HepG2 (cell line): ENCODE results near the gene DNAH9. TPM values are rescaled to one million over a fixed set of nuclear protein-coding genes. Genes with fewer than 3 reads are reported as not detected.

Experiments
- ARHGAP35 ChIP-seq: sonication (generic); formaldehyde crosslinking; IDR thresholded peaks from 2 replicates; pipeline ENCODE4 v1.9.0; 2022; ENCODE audit warnings: mild to moderate bottlenecking, inconsistent platforms, moderate library complexity, missing genetic modification reagents, borderline replicate concordance
- ARID4A ChIP-seq: sonication (generic); formaldehyde crosslinking; IDR thresholded peaks from 2 replicates; pipeline ENCODE4 v1.5.0; 2020; ENCODE audit warnings: mild to moderate bottlenecking, missing genetic modification reagents, borderline replicate concordance
- CREB1 ChIP-seq, 2 experiments: fragments of 450-650 bp in 1 of 2; IDR thresholded peaks; 2 replicates each; pipeline ENCODE4 v1.6.1; 2016 to 2017; ENCODE audit warnings: control low read depth in 1 of 2, mild to moderate bottlenecking in 1 of 2, missing compliant biosample characterization in 1 of 2, missing genetic modification characterization in 1 of 2
- CREBL2 ChIP-seq: sonication (generic); formaldehyde crosslinking; IDR thresholded peaks from 2 replicates; pipeline ENCODE4 v1.8.1; 2023; ENCODE audit warnings: missing genetic modification reagents, mild to moderate bottlenecking, borderline replicate concordance
- HOXA9 ChIP-seq: sonication (generic); formaldehyde crosslinking; IDR thresholded peaks from 2 replicates; pipeline ENCODE4 v1.8.1; 2022; ENCODE audit warnings: missing genetic modification reagents, mild to moderate bottlenecking, moderate library complexity, borderline replicate concordance
- ISX ChIP-seq: sonication (generic); formaldehyde crosslinking; conservative IDR thresholded peaks from 2 replicates; pipeline ENCODE4 v1.5.0; 2020; ENCODE audit warnings: missing genetic modification reagents
- NFYB ChIP-seq: sonication (generic); formaldehyde crosslinking; IDR thresholded peaks from 2 replicates; pipeline ENCODE4 v1.4.0; 2020; ENCODE audit warnings: missing genetic modification reagents
- PHF8 ChIP-seq: sonication (generic); formaldehyde crosslinking; IDR thresholded peaks from 2 replicates; pipeline ENCODE4 v1.5.0; 2020; ENCODE audit warnings: missing genetic modification reagents
- SP140L ChIP-seq: sonication (generic); formaldehyde crosslinking; IDR thresholded peaks from 2 replicates; pipeline ENCODE4 v1.4.0; 2020; ENCODE audit warnings: missing genetic modification reagents, borderline replicate concordance
- SRSF1 ChIP-seq: fragments of 200-400 bp; formaldehyde crosslinking; optimal IDR thresholded peaks from 2 replicates; pipeline ENCODE3; 2017; ENCODE audit warnings: mild to moderate bottlenecking, low read depth, low read length, moderate library complexity
- ZNF430 ChIP-seq: sonication (generic); formaldehyde crosslinking; IDR thresholded peaks from 2 replicates; pipeline ENCODE4 v1.9.0; 2021; ENCODE audit warnings: mild to moderate bottlenecking, missing genetic modification reagents
- ZNF543 ChIP-seq: sonication (generic); formaldehyde crosslinking; IDR thresholded peaks from 2 replicates; pipeline ENCODE4 v1.4.0; 2020; ENCODE audit warnings: mild to moderate bottlenecking, missing genetic modification reagents
- ZNF746 ChIP-seq: sonication (generic); formaldehyde crosslinking; IDR thresholded peaks from 2 replicates; pipeline ENCODE4 v1.8.0; 2022; ENCODE audit warnings: mild to moderate bottlenecking, missing genetic modification reagents
- ZNF747 ChIP-seq: sonication (generic); formaldehyde crosslinking; IDR thresholded peaks from 2 replicates; pipeline ENCODE4 v1.8.1; 2023; ENCODE audit warnings: missing genetic modification reagents, mild to moderate bottlenecking, borderline replicate concordance
- ZNF790 ChIP-seq: sonication (generic); formaldehyde crosslinking; IDR thresholded peaks from 2 replicates; pipeline ENCODE4 v1.8.0; 2022; ENCODE audit warnings: missing genetic modification reagents, mild to moderate bottlenecking, borderline replicate concordance
- polyA plus RNA-seq, 8 experiments: library from polyadenylated mRNA; depleted of rRNA in 3 of 8; stranded (reverse) in 7 of 8; unstranded in 1 of 8; fragments of >200 nt; fragmentation: Illumina TruSeq in 4 of 8; extraction: Trizol in 4 of 8; gene quantifications; 2 replicates each; pipeline versions ENCODE4 v1.2.1 to v1.2.3, GENCODE V29; 2011 to 2016; ENCODE audit warnings: low read depth in 4 of 8, missing spikeins in 1 of 8, mixed read lengths in 1 of 8; ENCODE audit not compliant: insufficient read depth in 1 of 8
- total RNA-seq, 5 experiments: library from RNA; depleted of rRNA; stranded (reverse); fragments of >200 nt; fragmentation: Illumina TruSeq; extraction: Trizol; gene quantifications; 2 replicates each; pipeline ENCODE4 v1.2.3, GENCODE V29; 2016; ENCODE audit warnings: low read depth in 1 of 5
- TF ChIP-seq, protein P1 (sequence below): sonication (generic); formaldehyde crosslinking; IDR thresholded peaks from 2 replicates; pipeline ENCODE4 v1.4.0; 2020; ENCODE audit warnings: mild to moderate bottlenecking, missing genetic modification reagents, borderline replicate concordance
- TF ChIP-seq, protein P2 (sequence below): sonication (generic); formaldehyde crosslinking; IDR thresholded peaks from 2 replicates; pipeline ENCODE4 v1.4.0; 2020; ENCODE audit warnings: missing genetic modification reagents, mild to moderate bottlenecking, borderline replicate concordance

Gene DNAH9
- total and polyA plus RNA-seq, 2 of the 13 experiments (the other 11 are each of a cell fraction or from before 2014, with no cell fraction given): not detected

- no peak for TF ChIP-seq CREB1 (IDR thresholded peaks at IDR 0.05)
- 0 out of 2 replicates have a peak, but pooled peaks have one; percentile 11 for TF ChIP-seq CREB1 (CRISPR knock-in tag; IDR thresholded peaks at IDR 0.05)
- no peak for TF ChIP-seq ZNF747 (CRISPR knock-in tag)
- no peak for TF ChIP-seq ZNF430
- TF ChIP-seq HOXA9: no peak
- TF ChIP-seq CREBL2 (CRISPR knock-in tag): no peak
- no peak for TF ChIP-seq SP140L (CRISPR knock-in tag)
- TF ChIP-seq ZNF543 (CRISPR knock-in tag): no peak
- TF ChIP-seq, protein P1, sequence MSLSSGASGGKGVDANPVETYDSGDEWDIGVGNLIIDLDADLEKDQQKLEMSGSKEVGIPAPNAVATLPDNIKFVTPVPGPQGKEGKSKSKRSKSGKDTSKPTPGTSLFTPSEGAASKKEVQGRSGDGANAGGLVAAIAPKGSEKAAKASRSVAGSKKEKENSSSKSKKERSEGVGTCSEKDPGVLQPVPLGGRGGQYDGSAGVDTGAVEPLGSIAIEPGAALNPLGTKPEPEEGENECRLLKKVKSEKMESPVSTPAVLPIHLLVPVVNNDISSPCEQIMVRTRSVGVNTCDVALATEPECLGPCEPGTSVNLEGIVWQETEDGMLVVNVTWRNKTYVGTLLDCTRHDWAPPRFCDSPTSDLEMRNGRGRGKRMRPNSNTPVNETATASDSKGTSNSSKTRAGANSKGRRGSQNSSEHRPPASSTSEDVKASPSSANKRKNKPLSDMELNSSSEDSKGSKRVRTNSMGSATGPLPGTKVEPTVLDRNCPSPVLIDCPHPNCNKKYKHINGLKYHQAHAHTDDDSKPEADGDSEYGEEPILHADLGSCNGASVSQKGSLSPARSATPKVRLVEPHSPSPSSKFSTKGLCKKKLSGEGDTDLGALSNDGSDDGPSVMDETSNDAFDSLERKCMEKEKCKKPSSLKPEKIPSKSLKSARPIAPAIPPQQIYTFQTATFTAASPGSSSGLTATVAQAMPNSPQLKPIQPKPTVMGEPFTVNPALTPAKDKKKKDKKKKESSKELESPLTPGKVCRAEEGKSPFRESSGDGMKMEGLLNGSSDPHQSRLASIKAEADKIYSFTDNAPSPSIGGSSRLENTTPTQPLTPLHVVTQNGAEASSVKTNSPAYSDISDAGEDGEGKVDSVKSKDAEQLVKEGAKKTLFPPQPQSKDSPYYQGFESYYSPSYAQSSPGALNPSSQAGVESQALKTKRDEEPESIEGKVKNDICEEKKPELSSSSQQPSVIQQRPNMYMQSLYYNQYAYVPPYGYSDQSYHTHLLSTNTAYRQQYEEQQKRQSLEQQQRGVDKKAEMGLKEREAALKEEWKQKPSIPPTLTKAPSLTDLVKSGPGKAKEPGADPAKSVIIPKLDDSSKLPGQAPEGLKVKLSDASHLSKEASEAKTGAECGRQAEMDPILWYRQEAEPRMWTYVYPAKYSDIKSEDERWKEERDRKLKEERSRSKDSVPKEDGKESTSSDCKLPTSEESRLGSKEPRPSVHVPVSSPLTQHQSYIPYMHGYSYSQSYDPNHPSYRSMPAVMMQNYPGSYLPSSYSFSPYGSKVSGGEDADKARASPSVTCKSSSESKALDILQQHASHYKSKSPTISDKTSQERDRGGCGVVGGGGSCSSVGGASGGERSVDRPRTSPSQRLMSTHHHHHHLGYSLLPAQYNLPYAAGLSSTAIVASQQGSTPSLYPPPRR: peak; percentile 51; the same call in 1 of the 2 replicates
- TF ChIP-seq, protein P2, sequence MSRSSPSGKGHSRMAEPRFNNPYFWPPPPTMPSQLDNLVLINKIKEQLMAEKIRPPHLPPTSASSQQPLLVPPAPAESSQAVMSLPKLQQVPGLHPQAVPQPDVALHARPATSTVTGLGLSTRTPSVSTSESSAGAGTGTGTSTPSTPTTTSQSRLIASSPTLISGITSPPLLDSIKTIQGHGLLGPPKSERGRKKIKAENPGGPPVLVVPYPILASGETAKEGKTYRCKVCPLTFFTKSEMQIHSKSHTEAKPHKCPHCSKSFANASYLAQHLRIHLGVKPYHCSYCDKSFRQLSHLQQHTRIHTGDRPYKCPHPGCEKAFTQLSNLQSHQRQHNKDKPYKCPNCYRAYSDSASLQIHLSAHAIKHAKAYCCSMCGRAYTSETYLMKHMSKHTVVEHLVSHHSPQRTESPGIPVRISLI: peak; percentile 55; the same call in 1 of the 2 replicates
- TF ChIP-seq PHF8: no peak
- TF ChIP-seq ISX (CRISPR knock-in tag): no peak
- TF ChIP-seq ARHGAP35: no peak
- no peak for TF ChIP-seq ZNF790
- TF ChIP-seq ARID4A: no peak
- TF ChIP-seq SRSF1: no peak
- TF ChIP-seq NFYB (CRISPR knock-in tag): no peak
- TF ChIP-seq ZNF746 (CRISPR knock-in tag): no peak
Measured at GRCh38 chr17:11608396-11608795, 10.1 kb downstream of the DNAH9 start (continued).
